Measurements from ENCODE around the gene XNDC1N. TPM values are rescaled to one million over a fixed set of nuclear protein-coding genes. Genes with fewer than 3 reads are reported as not detected.

XNDC1N gene, protein sequence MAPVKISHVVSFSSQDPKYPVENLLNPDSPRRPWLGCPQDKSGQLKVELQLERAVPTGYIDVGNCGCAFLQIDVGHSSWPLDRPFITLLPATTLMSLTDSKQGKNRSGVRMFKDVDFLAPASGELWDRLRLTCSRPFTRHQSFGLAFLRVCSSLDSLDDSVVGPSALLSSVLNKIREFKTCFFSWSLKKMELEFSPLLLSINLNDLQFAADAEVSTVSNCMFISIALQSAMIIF
- total RNA-seq (10 to 100 TPM; 16.4 to 16.6 TPM), total RNA-seq (4.7 to 5.0 reads per million in 2 donors)

DNA sequence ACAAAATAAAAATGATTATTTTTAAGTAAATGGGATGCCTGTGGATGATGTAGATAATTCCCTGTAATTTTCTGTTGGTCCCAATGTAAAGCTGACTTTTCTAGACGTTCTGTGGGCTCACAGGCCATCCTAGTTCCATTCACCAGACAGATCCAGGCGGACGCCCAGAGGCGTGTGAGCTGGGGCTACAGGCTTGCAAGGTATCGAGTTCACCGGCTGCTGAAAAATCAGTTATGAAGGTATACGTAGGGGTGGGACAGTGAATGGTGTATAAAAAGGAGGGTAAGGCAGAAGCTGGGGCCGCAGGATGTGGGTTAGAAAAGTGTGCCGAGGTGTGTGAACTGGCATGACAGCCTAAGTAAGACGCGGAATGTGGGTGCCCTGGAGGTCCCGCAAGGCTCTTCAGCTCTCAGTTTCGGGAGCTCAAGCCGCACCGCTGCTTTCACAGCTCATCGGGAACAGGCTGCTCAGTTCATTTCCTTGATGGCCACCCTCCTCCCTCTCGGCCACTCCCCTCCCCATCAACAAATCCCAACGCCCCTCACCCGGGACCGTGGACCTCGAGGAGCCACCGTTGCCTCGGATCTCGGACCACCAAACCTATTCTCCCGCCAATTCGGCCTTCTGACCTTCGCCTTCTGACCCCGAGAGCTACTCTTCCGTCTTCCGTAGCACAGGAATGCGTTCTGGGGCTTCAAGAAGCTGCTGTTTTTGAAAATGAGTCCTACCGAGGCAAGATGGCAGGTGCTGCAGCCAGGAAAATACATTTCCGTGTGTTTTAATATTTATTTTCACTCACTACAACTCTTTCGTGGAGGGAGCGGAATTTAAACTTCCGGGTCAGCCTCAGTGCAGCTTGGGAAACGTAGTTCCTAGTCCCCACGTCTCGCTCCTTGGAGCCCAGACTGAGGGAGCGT is at the start of gene XNDC1N:
TSS of gene XNDC1N (minus strand) at position 775 of the 917 bp plus-strand sequence. CDS start 5,241 bp downstream, outside the sequence.
- H3K9me3 ChIP-seq (ENCODE audit: control insufficient read depth, low read length, poor library complexity, severe bottlenecking) = no peaks in the 10 kb centered on the region
- DNase-seq (peak; percentile 18 to 59 (median 32)), ATAC-seq (peak; percentile 88)
- peaks cover 6% of the 10 kb centered on the region for H3K36me3 Mint-ChIP-seq (ENCODE audit: low read depth)
- H3K27ac Mint-ChIP-seq = peak within 1 kb of the TSS; percentile 99
- H3K4me3 Mint-ChIP-seq = peak within 1 kb of the TSS; percentile 99
- no peaks in the 10 kb centered on the region for H3K27me3 Mint-ChIP-seq
- H3K4me1 Mint-ChIP-seq = peaks cover 50% of the 10 kb centered on the region

GRCh38 chr11:71977743-71978418 is 49.5 kb upstream of the XNDC1N start:
- ATAC-seq (peak; percentile 72), DNase-seq (peak in 1 of 3 donors; percentile 46)
- Mint-ChIP-seq H3K27me3 (no peaks in the 10 kb centered on the region), H3K27ac (no peak overlapping the region), H3K4me3 (peak overlapping the region; percentile 25), H3K36me3 (ENCODE audit: low read depth) (peaks cover 3% of the 10 kb centered on the region), H3K4me1 (peaks cover 3% of the 10 kb centered on the region)
- no peaks in the 10 kb centered on the region for H3K9me3 ChIP-seq (ENCODE audit: control insufficient read depth, low read length, poor library complexity, severe bottlenecking)

GRCh38 chr11:71977090-71977489 is 48.7 kb upstream of the XNDC1N start:
- H3K36me3 Mint-ChIP-seq (ENCODE audit: low read depth) = peaks cover 4% of the 10 kb centered on the region
- H3K4me1 Mint-ChIP-seq = peaks cover 3% of the 10 kb centered on the region
- no peak for ATAC-seq
- H3K9me3 ChIP-seq (ENCODE audit: control insufficient read depth, low read length, poor library complexity, severe bottlenecking) = no peaks in the 10 kb centered on the region
- DNase-seq = no peak
- H3K27me3 Mint-ChIP-seq = no peaks in the 10 kb centered on the region
- H3K4me3 Mint-ChIP-seq = no peak overlapping the region
- no peak overlapping the region for H3K27ac Mint-ChIP-seq

DNA sequence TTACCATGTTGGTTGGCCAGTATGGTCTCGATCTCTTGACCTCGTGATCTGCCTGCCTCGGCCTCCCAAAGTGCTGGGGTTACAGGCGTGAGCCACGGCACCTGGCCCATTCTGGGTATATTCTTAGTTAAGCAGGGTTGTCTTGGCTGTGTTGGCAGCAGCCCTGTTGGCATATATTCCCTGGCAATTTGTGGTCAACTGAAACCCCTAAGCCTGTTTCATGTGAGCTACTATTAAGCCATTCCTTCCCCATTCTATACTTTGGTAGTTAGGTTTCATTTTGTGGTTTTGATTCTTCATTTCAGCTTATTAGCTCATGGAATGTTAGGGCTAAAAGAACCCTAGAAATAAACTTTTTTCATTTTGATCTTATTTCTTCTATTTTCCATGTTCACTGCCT is 48.2 kb upstream of the XNDC1N start:
- ATAC-seq (no peak), DNase-seq (no peak)
- Mint-ChIP-seq H3K27me3 (no peaks in the 10 kb centered on the region), H3K4me3 (no peak overlapping the region), H3K36me3 (ENCODE audit: low read depth) (peaks cover 6% of the 10 kb centered on the region), H3K27ac (peak overlapping the region; percentile 86), H3K4me1 (peaks cover 8% of the 10 kb centered on the region)
- no peaks in the 10 kb centered on the region for H3K9me3 ChIP-seq (ENCODE audit: control insufficient read depth, low read length, poor library complexity, severe bottlenecking)

- H3K36me3 Mint-ChIP-seq (ENCODE audit: low read depth) = peaks cover 8% of the 10 kb centered on the region
- no peaks in the 10 kb centered on the region for H3K27me3 Mint-ChIP-seq
- peaks cover 6% of the 10 kb centered on the region for H3K4me1 Mint-ChIP-seq
- peak overlapping the region; percentile 32 for H3K27ac Mint-ChIP-seq
- DNase-seq (no peak), ATAC-seq (no peak)
- no peaks in the 10 kb centered on the region for H3K9me3 ChIP-seq (ENCODE audit: control insufficient read depth, low read length, poor library complexity, severe bottlenecking)
- H3K4me3 Mint-ChIP-seq = no peak overlapping the region
Measured at GRCh38 chr11:71971680-71972079, 43.3 kb upstream of the XNDC1N start.

- no peak for DNase-seq
- Mint-ChIP-seq H3K4me3 (no peak overlapping the region), H3K36me3 (ENCODE audit: low read depth) (peaks cover 2% of the 10 kb centered on the region), H3K4me1 (no peaks in the 10 kb centered on the region), H3K27me3 (no peaks in the 10 kb centered on the region), H3K27ac (no peak overlapping the region)
- no peaks in the 10 kb centered on the region for H3K9me3 ChIP-seq (ENCODE audit: control insufficient read depth, low read length, poor library complexity, severe bottlenecking)
- ATAC-seq = no peak
Measured at GRCh38 chr11:71964641-71965040, 36.2 kb upstream of the XNDC1N start.

DNA sequence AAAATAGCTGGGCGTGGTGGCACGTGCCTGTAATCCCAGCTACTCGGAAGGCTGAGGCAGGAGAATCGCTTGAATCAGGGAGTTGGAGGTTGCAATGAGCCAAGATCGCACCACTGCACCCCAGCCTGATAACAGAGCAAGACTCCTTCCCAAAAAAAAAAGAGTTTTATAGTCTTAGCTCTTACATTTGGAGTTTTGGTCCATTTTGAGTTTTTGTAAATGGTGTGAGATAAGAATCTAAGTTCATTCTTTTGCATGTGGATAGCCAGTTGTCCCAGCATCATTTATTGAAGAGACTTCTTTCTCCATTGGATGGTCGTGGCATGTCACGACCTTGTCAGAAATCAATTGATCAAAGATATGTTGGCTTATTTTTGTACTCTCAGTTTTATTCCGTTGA is 35.1 kb upstream of the XNDC1N start:
- Mint-ChIP-seq H3K4me3 (no peak overlapping the region), H3K36me3 (ENCODE audit: low read depth) (peaks cover 2% of the 10 kb centered on the region), H3K27ac (no peak overlapping the region), H3K4me1 (no peaks in the 10 kb centered on the region), H3K27me3 (no peaks in the 10 kb centered on the region)
- ATAC-seq = no peak
- no peak for DNase-seq
- no peaks in the 10 kb centered on the region for H3K9me3 ChIP-seq (ENCODE audit: control insufficient read depth, low read length, poor library complexity, severe bottlenecking)

DNA sequence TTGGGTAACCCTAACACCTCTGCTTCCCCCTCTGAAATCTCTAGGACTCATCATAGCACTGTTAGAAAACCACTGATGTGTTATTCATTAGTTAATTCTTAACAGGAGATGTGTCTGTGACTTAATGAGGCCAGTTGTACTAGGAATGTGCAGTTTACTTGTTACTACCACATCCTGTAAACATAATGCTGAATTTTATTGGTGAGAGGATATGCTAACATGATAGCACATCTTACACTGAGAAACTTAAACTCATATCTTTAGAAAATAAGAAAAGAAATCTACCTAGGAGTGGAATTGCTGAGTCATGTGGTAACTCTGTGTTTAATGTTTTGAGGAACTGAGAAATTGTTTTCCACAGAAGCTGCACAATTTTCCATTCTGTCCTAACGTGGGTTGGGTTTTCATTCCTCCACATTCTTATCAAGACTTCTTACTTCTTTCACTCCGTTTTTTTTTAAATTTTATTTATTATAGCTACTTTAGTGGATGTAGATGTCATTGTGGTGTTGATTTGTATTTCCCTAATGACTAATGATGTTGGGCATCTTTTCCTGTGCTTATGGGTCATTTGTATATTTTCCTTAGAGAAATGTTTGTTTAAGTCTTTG is 34.1 kb upstream of the XNDC1N start:
- Mint-ChIP-seq H3K27ac (no peak overlapping the region), H3K27me3 (no peaks in the 10 kb centered on the region), H3K4me1 (peaks cover 4% of the 10 kb centered on the region), H3K4me3 (no peak overlapping the region), H3K36me3 (ENCODE audit: low read depth) (peaks cover 2% of the 10 kb centered on the region)
- ATAC-seq = no peak
- H3K9me3 ChIP-seq (ENCODE audit: control insufficient read depth, low read length, poor library complexity, severe bottlenecking) = no peaks in the 10 kb centered on the region
- DNase-seq = no peak

DNA sequence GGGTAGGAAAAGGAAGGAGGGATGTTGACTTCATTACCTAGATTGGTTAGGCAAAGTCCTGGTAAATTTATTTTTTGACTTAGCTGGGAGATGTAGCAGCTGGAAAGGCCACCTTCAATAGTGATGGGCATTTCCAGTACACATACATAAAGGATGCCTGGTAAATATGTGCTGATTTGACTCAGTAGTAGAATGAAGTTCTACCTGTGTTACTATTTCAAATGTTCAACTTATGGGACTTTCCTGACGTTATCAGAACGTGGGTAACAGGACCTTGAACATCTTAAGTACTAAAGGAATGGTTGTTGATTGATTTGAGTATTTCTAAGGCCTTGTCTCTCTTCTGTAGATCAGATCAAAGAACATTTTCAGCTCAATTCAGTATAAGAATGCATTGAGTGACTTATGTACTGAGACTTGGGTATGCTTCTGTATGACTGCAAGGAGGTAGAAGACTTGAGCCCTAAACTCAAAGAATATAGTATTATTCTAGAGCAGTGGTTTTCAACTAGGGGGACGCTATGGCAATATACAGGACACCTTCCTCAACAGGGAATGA is 27.6 kb upstream of the XNDC1N start:
- H3K4me3 Mint-ChIP-seq = no peak overlapping the region
- peaks cover 2% of the 10 kb centered on the region for H3K36me3 Mint-ChIP-seq (ENCODE audit: low read depth)
- no peaks in the 10 kb centered on the region for H3K9me3 ChIP-seq (ENCODE audit: control insufficient read depth, low read length, poor library complexity, severe bottlenecking)
- no peak for ATAC-seq
- H3K27me3 Mint-ChIP-seq = no peaks in the 10 kb centered on the region
- no peak for DNase-seq
- H3K27ac Mint-ChIP-seq = peak overlapping the region; percentile 37
- H3K4me1 Mint-ChIP-seq = peaks cover 31% of the 10 kb centered on the region

GRCh38 chr11:71951741-71952310 is 23.4 kb upstream of the XNDC1N start:
- no peak for ATAC-seq
- no peak for DNase-seq
- H3K36me3 Mint-ChIP-seq (ENCODE audit: low read depth) = peaks cover 3% of the 10 kb centered on the region
- no peak overlapping the region for H3K27ac Mint-ChIP-seq
- no peak overlapping the region for H3K4me3 Mint-ChIP-seq
- H3K4me1 Mint-ChIP-seq = peaks cover 31% of the 10 kb centered on the region
- no peaks in the 10 kb centered on the region for H3K9me3 ChIP-seq (ENCODE audit: control insufficient read depth, low read length, poor library complexity, severe bottlenecking)
- no peaks in the 10 kb centered on the region for H3K27me3 Mint-ChIP-seq

- no peak for ATAC-seq
- H3K4me3 Mint-ChIP-seq = no peak overlapping the region
- no peaks in the 10 kb centered on the region for H3K27me3 Mint-ChIP-seq
Measured at GRCh38 chr11:71949034-71949433, 20.6 kb upstream of the XNDC1N start.

GRCh38 chr11:71948314-71949027 is 20.1 kb upstream of the XNDC1N start:
- no peak overlapping the region for H3K4me3 Mint-ChIP-seq
- no peaks in the 10 kb centered on the region for H3K27me3 Mint-ChIP-seq
- peaks cover 3% of the 10 kb centered on the region for H3K36me3 Mint-ChIP-seq (ENCODE audit: low read depth)
- H3K9me3 ChIP-seq (ENCODE audit: control insufficient read depth, low read length, poor library complexity, severe bottlenecking) = no peaks in the 10 kb centered on the region
- H3K27ac Mint-ChIP-seq = no peak overlapping the region
- no peak for DNase-seq
- H3K4me1 Mint-ChIP-seq = peaks cover 21% of the 10 kb centered on the region
- ATAC-seq = no peak

More at GRCh38 chr11:71949034-71949433, 20.6 kb upstream of the XNDC1N start:
- H3K27ac Mint-ChIP-seq = no peak overlapping the region
- no peaks in the 10 kb centered on the region for H3K9me3 ChIP-seq (ENCODE audit: control insufficient read depth, low read length, poor library complexity, severe bottlenecking)
- peaks cover 19% of the 10 kb centered on the region for H3K4me1 Mint-ChIP-seq
- peaks cover 3% of the 10 kb centered on the region for H3K36me3 Mint-ChIP-seq (ENCODE audit: low read depth)
- no peak for DNase-seq
